ENCODE results near the gene SMPDL3B. TPM values are rescaled to one million over a fixed set of nuclear protein-coding genes. Genes with fewer than 3 reads are reported as not detected.
"Not testable (repeated sequence)": the region's sequence is repeated elsewhere in the genome, so short reads cannot be mapped to it uniquely, and the experiment has no call there.

SMPDL3B gene
- polyA plus RNA-seq, 4 donors: 17.3 to 22.6 (median 19.2) TPM

DNA sequence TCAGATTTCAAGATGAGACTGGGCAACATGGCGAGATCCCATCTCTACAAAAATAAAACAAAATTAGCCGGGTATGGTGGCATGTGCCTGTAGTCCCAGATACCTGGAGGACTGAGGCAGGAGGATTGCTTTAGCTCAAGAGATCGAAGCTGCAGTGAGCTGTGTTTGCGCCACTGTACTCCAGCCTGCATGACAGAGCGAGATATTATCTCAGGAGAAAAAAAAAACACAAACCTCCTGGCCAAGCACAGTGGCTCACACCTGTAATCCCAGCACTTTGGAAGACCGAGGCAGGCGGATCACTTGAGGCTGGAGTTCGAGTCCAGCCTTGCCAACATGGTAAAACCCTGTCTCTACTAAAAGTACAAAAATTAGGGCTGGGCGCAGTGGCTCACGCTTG lies 67.8 kb downstream of the SMPDL3B start:
- H3K36me3 ChIP-seq (ENCODE audit: control insufficient read depth in 3 of 3, insufficient read depth in 2 of 3, low read depth in 1 of 3, low read length in 3 of 3): peaks cover 6 to 43% (median 16%) of the 10 kb centered on the region in 3 donors
- no peaks in the 10 kb centered on the region for H3K9me3 ChIP-seq (ENCODE audit: control insufficient read depth in 2 of 2, insufficient read depth in 1 of 2, low read depth in 1 of 2, low read length in 1 of 2)
- no peak overlapping the region for H3K4me3 ChIP-seq (ENCODE audit: low read depth in 1 of 3, low read length in 3 of 3)
- no peaks in the 10 kb centered on the region for H3K27me3 ChIP-seq (ENCODE audit: control insufficient read depth in 3 of 3, insufficient read depth in 3 of 3, low read length in 3 of 3)
- FAIRE-seq (no peak), DNase-seq (no peak)
- 97 to 98% (median 97%) methylated on average over 10 of the region's 10 CpGs for whole genome bisulfite sequencing, 3 donors
- no peak overlapping the region for H3K27ac ChIP-seq (ENCODE audit: low read depth in 1 of 3, low read length in 2 of 3)
- H3K4me1 ChIP-seq (ENCODE audit: control insufficient read depth in 3 of 3, insufficient read depth in 2 of 3, low read depth in 1 of 3, low read length in 2 of 3): no peaks in the 10 kb centered on the region

DNA sequence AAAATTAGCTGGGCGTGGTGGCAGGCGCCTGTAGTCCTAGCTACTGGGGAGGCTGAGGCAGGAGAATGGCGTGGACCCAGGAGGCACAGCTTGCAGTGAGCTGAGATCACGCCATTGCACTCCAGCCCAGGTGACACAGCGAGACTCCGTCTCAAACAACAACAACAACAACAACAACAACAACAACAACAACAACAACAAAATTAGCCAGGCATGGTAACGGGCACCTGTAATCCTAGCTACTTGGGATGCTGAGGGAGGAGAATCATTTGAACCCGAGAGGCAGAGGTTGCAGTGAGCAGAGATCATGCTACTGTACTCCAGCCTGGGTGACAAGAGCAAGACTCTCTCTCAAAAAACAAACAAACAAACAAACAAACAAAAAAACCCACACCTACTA lies 68.3 kb downstream of the SMPDL3B start:
- H3K36me3 ChIP-seq (ENCODE audit: control insufficient read depth in 3 of 3, insufficient read depth in 2 of 3, low read depth in 1 of 3, low read length in 3 of 3): peaks cover 6 to 43% (median 12%) of the 10 kb centered on the region in 3 donors
- not testable (repeated sequence) for H3K9me3 ChIP-seq (ENCODE audit: control insufficient read depth in 2 of 2, insufficient read depth in 1 of 2, low read depth in 1 of 2, low read length in 1 of 2); DNase-seq; H3K27ac ChIP-seq (ENCODE audit: low read depth in 1 of 3, low read length in 2 of 3); H3K4me3 ChIP-seq (ENCODE audit: low read depth in 1 of 3, low read length in 3 of 3); H3K27me3 ChIP-seq (ENCODE audit: control insufficient read depth in 3 of 3, insufficient read depth in 3 of 3, low read length in 3 of 3); H3K4me1 ChIP-seq (ENCODE audit: control insufficient read depth in 3 of 3, insufficient read depth in 2 of 3, low read depth in 1 of 3, low read length in 2 of 3); FAIRE-seq
- 96 to 97% (median 97%) methylated on average over 7 to 8 of the region's 8 CpGs for WGBS, 3 donors

Other genes with a start within 250 kb of the SMPDL3B start
- gene FAM76A, start 209.0 kb upstream of the SMPDL3B start, polyA plus RNA-seq: 1 to 10 TPM; 3.5 to 8.3 (median 4.1) TPM
- gene STX12, start 161.8 kb upstream of the SMPDL3B start, polyA plus RNA-seq: 10 to 100 TPM; 34.8 to 63.3 (median 56.7) TPM
- 10 to 100 TPM; 26.6 to 37.1 (median 30.0) TPM for gene PPP1R8, start 104.2 kb upstream of the SMPDL3B start, polyA plus RNA-seq
- 10 to 100 TPM in 2 of 4 donors, 1 to 10 TPM in 2; 2.2 to 16.8 (median 9.1) TPM for gene THEMIS2, start 62.5 kb upstream of the SMPDL3B start, polyA plus RNA-seq
- 10 to 100 TPM; 17.0 to 32.3 (median 24.2) TPM for gene RPA2, start 20.4 kb upstream of the SMPDL3B start, polyA plus RNA-seq
- 1 to 10 TPM; 4.9 to 9.4 (median 7.4) TPM for gene XKR8, start 25.0 kb downstream of the SMPDL3B start, polyA plus RNA-seq
- 10 to 100 TPM in 1 of 4 donors, 1 to 10 TPM in 3; 3.2 to 17.4 (median 6.4) TPM for gene EYA3, start 153.6 kb downstream of the SMPDL3B start, polyA plus RNA-seq
- gene PTAFR, start 241.7 kb downstream of the SMPDL3B start, polyA plus RNA-seq: 1 to 10 TPM; 1.1 to 5.2 (median 2.6) TPM

Measured in small intestine (tissue), 7 donors.